ENCODE data around the gene AREG.

- TF ChIP-seq CTCF (conservative IDR thresholded peaks at IDR 0.05; ENCODE audit: low read length) (no peak), EZH2phosphoT487 (IDR thresholded peaks at IDR 0.05; ENCODE audit: borderline replicate concordance) (no peak)
These were observed 30.7 kb upstream of the AREG start for GRCh38 chr4:74414149-74414809.
